Fibroblast of gingiva (primary cell): ENCODE results near the gene CD6.

ENCODE experiments used
- DNase-seq: peaks from one replicate; pipeline ENCODE4 v3.0.0-alpha.2; 2011; ENCODE audit warnings: low read depth

The CD6 gene

GRCh38 chr11:60934790-60935605 is 36.5 kb upstream of the CD6 start:
- DNase-seq = no peak

DNA sequence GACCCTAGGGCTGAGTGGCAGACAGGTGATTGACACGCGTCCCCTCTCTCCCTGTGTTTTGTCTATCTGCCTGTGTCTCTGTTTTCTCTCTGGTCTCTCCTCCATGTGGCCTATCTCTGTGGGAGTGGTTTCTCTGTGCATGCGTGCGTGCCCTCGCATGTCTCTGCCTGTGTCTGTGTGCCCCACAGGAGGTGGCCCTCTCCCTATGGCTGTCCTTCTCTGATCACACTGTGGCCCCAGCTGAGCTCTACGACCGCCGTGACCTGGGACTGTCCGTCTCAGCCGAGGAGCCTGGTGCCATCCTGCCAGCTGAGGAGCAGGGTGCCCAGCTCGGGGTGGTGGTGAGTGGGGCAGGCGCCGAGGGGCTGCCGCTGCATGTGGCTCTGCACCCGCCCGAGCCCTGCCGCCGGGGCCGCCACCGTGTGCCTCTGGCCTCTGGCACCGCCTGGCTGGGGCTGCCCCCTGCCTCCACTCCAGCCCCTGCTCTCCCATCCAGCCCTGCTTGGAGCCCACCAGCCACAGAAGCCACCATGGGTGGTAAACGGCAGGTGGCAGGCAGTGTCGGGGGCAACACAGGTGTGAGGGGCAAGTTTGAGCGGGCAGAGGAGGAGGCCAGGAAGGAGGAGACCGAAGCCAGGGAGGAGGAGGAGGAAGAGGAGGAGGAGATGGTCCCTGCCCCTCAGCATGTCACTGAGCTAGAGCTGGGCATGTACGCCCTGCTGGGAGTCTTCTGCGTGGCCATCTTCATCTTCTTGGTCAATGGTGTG is 35.6 kb upstream of the CD6 start:
- DNase-seq = no peak

DNA sequence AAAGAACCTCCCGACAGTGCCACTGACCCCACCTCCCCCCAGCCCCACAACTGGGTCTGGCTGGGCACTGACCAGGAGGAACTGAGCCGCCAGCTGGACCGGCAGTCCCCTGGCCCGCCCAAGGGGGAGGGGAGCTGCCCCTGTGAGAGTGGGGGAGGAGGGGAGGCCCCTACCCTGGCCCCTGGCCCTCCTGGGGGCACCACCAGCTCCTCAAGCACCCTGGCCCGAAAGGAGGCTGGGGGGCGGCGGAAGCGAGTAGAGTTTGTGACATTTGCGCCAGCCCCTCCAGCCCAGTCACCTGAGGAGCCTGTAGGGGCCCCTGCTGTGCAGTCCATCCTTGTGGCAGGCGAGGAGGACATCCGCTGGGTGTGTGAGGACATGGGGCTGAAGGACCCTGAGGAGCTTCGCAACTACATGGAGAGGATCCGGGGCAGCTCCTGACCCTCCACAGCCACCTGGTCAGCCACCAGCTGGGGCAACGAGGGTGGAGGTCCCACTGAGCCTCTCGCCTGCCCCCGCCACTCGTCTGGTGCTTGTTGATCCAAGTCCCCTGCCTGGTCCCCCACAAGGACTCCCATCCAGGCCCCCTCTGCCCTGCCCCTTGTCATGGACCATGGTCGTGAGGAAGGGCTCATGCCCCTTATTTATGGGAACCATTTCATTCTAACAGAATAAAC is 34.9 kb upstream of the CD6 start:
- no peak for DNase-seq

DNA sequence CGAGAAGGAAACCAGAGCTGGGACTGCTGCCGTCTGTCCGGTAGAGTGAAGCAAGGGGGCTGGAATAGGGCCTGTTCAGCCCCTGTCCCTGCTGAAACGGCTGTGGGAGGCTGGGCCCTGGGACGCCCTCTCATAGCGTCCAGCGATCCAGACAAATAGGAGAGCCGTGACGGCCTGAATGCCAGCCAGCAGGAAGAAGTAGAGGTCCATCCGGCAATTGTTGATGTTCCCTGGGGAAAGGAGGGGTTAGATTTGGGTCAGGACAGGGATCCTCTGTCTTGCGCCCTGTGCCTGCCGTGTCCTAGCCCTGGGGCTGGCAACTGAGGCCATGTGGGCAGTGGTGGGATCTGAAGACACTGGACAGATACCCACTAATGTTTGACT is 34.3 kb upstream of the CD6 start:
- no peak for DNase-seq

DNA sequence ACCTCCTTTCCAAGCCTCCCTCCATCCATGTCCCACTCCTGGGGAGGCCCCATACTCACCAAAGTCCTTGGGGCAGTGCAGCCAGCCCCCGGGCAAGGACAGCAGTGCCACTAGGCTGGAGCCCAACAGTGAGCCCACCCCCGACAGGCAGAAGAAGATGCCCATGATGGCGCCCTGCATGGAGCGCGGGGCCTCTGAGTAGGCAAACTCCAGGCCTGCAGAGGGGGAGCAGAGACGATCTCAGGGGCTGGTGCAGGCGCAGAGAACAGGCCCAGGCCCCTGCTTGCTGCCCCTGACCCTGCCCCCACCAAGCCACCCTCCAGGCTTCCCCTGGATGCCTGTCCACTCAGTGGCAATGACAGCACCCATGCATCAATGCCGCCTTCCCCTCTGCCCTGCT is 33.7 kb upstream of the CD6 start:
- DNase-seq = no peak

- no peak for DNase-seq
These were observed 33.0 kb upstream of the CD6 start for GRCh38 chr11:60938500-60938899.

GRCh38 chr11:60939301-60939700 is 32.2 kb upstream of the CD6 start:
- DNase-seq = no peak

- DNase-seq = no peak
These were observed 31.6 kb upstream of the CD6 start for GRCh38 chr11:60939855-60940254.

- no peak for DNase-seq
These were observed 29.9 kb upstream of the CD6 start for GRCh38 chr11:60941371-60942119.

- DNase-seq = no peak
These were observed 29.3 kb upstream of the CD6 start for GRCh38 chr11:60942219-60942618.

DNA sequence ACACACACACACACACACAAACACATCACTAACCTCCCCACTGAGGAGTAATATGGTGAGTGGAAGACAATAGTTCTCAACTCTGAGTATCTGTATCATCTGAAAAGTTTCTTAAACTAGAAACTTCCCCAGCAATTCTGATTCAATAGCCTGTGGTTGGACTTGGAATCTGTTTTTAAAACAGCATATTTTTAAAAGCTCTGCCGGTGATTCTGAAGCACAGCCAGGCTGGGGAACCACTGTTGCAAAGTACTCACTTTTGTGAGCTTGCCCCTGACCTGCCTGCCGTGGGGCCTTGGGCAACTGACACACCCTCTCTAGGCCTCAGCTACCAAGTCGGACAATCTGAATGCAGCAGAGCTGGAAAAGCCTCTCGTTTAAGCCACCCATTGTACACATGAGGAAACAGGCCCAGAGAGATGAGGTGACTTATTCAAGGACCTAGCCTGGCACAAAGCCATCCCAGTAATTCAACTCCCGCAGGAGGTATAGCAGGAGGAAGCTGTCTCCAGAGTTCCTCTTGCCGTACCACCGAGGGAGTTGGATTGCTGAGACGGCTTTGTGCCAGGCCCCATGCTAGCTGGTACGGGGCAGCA is 28.4 kb upstream of the CD6 start:
- no peak for DNase-seq

- no peak for DNase-seq
These were observed 26.8 kb upstream of the CD6 start for GRCh38 chr11:60944490-60945294.

DNA sequence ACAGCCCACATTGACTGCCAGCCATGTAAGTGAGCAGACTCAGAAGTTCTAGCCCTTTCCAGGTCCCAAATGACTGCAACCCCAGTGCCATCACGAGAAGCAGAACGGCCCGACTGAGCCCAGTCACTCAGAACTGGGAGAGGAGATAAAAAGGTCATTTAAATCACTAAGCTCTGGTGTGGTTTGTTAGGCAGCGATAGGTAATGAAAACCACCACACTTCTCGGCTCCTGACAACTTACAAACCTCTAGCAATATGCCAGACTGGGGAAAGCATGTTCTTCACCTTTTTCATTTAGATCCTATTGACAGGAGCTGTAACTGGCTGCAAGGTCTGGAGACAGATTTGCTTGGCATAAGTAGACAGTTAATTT is 26.2 kb upstream of the CD6 start:
- no peak for DNase-seq

GRCh38 chr11:60946601-60947264 is 24.7 kb upstream of the CD6 start:
- DNase-seq = no peak

DNA sequence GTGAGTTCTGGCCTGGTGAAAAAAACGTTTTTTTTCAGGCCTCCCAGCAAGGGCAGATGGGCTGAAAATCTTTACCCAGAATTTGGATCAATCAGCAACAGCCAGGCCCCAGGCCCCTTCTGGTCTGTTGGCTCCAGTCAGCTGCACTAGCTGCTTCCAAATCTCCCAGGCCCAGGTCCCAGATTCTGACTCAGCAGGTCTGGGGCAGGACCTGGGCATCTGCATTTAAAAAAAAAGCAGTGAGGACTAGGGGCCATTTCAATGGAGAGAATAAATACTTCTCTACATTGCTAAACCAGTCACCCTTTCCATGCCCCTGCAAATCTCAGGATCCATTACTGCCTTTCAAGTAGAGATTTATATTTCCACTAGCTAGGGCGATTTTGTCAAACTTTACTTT is 23.8 kb upstream of the CD6 start:
- no peak for DNase-seq

- DNase-seq = no peak
These were observed 23.2 kb upstream of the CD6 start for GRCh38 chr11:60948250-60948649.

GRCh38 chr11:60950024-60950423 is 21.5 kb upstream of the CD6 start:
- no peak for DNase-seq

- no peak for DNase-seq
These were observed 20.4 kb upstream of the CD6 start for GRCh38 chr11:60950933-60951605.

GRCh38 chr11:60951606-60951903 is 19.9 kb upstream of the CD6 start:
- DNase-seq = no peak
